Peyer's patch (tissue), 4 donors: Measurements from ENCODE around the gene SACS.

Experiments used
- POLR2A ChIP-seq, 2 donors: fragments of 450-650 bp; IDR thresholded peaks; one replicate each; pipeline ENCODE4 v1.5.1; 2017; ENCODE audit warnings: antibody characterized with exemption in 2 of 2, mild to moderate bottlenecking in 2 of 2, moderate library complexity in 2 of 2
- TF ChIP-seq, protein P1 (sequence below), 6 experiments: fragments of 450-650 bp in 4 of 6; fragments of 200-600 bp in 2 of 6; sonication (generic) in 1 of 6; IDR thresholded peaks; one replicate each; pipeline ENCODE4 v1.5.1; 2017 to 2019; ENCODE audit warnings: antibody characterized with exemption in 6 of 6, mild to moderate bottlenecking in 3 of 6, moderate library complexity in 1 of 6

DNA sequence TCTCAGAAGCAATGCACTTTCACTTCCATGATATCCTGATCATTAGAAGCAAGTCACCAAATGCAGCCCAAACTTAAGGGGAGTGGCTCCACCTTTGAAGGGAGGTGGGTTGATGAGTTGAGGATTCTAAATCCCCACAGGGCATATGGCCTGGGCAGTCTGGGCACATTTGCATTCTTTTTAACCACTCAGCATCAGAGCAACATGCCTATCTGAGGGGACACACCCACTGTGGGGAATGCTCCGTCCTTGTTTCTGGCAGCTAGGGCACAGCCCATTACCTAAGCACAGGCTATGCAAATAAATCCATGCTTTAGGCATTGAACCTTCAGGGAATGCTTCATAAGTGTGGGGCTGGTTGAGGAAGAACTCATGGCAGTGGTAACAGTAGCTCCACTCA lies 12.3 kb upstream of the SACS start:
- no peak for TF ChIP-seq POLR2A (IDR thresholded peaks at IDR 0.05)
- TF ChIP-seq, protein P1, sequence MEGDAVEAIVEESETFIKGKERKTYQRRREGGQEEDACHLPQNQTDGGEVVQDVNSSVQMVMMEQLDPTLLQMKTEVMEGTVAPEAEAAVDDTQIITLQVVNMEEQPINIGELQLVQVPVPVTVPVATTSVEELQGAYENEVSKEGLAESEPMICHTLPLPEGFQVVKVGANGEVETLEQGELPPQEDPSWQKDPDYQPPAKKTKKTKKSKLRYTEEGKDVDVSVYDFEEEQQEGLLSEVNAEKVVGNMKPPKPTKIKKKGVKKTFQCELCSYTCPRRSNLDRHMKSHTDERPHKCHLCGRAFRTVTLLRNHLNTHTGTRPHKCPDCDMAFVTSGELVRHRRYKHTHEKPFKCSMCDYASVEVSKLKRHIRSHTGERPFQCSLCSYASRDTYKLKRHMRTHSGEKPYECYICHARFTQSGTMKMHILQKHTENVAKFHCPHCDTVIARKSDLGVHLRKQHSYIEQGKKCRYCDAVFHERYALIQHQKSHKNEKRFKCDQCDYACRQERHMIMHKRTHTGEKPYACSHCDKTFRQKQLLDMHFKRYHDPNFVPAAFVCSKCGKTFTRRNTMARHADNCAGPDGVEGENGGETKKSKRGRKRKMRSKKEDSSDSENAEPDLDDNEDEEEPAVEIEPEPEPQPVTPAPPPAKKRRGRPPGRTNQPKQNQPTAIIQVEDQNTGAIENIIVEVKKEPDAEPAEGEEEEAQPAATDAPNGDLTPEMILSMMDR (IDR thresholded peaks at IDR 0.05) = no peak
